Ectodermal cell (in vitro differentiated cells): ENCODE results near the gene ATP5F1D.

Source experiments
- H3K27ac ChIP-seq: 2 replicates; pipeline ENCODE4 v1.7.0; 2013; ENCODE audit warnings: mild to moderate bottlenecking, low read depth, low read length; ENCODE audit not compliant: insufficient read depth, poor library complexity, severe bottlenecking
- H3K27me3 ChIP-seq: 2 replicates; pipeline ENCODE4 v1.7.0; 2013; ENCODE audit warnings: mild to moderate bottlenecking, low read length; ENCODE audit not compliant: insufficient read depth, control insufficient read depth, poor library complexity, severe bottlenecking
- H3K36me3 ChIP-seq: one replicate; pipeline ENCODE4 v1.7.0; 2013; ENCODE audit warnings: low read length; ENCODE audit not compliant: control insufficient read depth, insufficient read depth
- H3K4me1 ChIP-seq: one replicate; pipeline ENCODE4 v1.7.0; 2013; ENCODE audit warnings: low read length; ENCODE audit not compliant: control insufficient read depth, insufficient read depth
- H3K4me3 ChIP-seq: 2 replicates; pipeline ENCODE4 v1.7.0; 2013; ENCODE audit warnings: low read depth, low read length, control low read depth; ENCODE audit not compliant: insufficient read depth
- H3K9me3 ChIP-seq: 2 replicates; pipeline ENCODE4 v1.7.0; 2013; ENCODE audit warnings: mild to moderate bottlenecking, low read length, moderate library complexity; ENCODE audit not compliant: control insufficient read depth
- WGBS, 2 experiments: methylation state at CpG; one replicate each; pipeline ENCODE4 v1.1.7; 2013; ENCODE audit warnings: missing lambda C conversion rate in 2 of 2; 5-methylcytosine and 5-hydroxymethylcytosine counted together

Gene ATP5F1D

DNA sequence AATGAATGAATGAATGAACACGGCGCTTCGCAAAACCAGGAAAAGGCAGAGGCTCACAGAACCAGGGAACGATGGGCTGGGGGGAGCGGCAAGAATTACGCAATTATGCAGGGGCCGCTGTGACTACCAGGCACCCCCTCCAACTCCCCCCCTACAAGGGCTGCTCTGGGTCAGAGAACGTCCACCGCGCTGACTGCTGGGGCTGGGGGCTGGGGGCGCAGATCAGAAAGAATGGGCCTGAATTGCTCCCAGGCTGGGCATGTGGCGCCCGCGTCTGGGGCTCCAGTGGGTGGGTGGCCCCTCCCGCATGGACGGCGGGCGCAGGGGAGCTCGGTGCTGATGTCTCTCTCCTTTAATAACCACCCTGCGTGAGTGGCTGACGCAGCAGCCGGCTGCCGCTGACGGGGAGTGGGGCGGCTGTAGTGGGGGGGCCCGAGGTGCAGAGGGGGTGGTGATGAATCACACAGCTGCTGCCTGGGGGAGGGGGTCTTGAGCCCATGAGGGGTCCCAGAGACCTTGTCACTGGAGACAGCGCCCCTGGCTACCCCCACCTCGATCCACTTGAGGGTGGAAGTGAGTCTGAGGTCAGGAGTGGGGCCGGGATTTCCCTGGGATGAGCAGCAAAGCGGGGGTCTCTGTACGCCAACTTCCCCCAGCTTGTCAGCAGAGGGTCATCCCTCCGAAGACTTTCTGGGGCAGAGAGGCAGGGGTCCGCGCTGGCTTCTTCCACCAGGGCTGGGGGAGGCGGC is 26.1 kb downstream of the ATP5F1D start:
- peaks cover 55% of the 10 kb centered on the region for H3K4me1 ChIP-seq

DNA sequence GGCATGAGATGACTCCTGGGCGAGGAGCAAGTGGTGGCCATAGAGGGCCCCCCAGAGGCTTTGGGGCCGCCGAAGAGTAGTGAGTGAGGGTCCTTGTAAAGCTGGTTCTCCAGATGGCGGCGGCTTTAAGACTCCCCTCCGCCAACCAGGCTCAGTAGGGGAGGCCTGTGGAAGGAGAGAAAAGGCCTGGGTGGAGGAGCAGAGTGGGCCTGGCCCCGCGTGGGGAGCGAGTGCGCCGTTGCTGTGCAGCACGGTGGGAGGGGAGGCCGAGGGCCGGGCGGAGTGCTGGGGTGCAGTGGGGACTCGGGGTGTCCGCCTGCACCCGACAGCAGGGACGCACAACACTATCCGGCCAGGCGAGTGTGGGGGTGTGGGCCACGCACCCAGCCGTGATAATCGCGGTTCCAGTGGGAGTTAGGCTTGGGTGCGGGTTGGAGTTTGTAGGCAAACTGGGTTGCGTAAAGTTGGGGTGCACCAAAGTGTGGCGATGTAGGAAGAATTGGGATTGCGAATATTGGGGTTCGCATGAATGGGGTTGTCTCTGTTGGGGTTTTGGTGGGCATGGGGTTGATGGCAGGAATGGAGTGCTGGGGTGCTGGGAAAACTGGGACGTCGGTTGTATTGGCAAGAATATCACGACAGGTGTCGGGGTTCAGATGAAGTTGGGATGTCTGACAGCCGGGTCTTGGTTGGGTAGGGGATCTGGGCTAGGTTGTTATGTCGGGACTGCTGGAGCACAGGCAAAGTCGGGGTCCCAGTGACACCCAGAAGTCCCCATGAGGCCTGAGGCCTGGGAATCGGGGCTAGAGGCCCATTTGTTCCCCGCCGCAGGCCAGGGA is 26.9 kb downstream of the ATP5F1D start:
- H3K9me3 ChIP-seq: no peaks in the 10 kb centered on the region
- H3K36me3 ChIP-seq: peaks cover 22% of the 10 kb centered on the region
- H3K4me3 ChIP-seq: peak overlapping the region; percentile 58
- WGBS, 2 experiments: 63 to 65% methylated on average over 40 of the region's 40 CpGs
- H3K27me3 ChIP-seq: peaks cover 16% of the 10 kb centered on the region
- H3K27ac ChIP-seq: no peak overlapping the region
- H3K4me1 ChIP-seq: peaks cover 55% of the 10 kb centered on the region

More for the DNA sequence above, 26.1 kb downstream of the ATP5F1D start:
- 25% methylated on average over 35 of the region's 35 CpGs for WGBS, 2 experiments
- Histone ChIP-seq H3K27ac (no peak overlapping the region), H3K4me3 (peak overlapping the region; percentile 58), H3K9me3 (no peaks in the 10 kb centered on the region), H3K36me3 (peaks cover 14% of the 10 kb centered on the region), H3K27me3 (peaks cover 16% of the 10 kb centered on the region)

DNA sequence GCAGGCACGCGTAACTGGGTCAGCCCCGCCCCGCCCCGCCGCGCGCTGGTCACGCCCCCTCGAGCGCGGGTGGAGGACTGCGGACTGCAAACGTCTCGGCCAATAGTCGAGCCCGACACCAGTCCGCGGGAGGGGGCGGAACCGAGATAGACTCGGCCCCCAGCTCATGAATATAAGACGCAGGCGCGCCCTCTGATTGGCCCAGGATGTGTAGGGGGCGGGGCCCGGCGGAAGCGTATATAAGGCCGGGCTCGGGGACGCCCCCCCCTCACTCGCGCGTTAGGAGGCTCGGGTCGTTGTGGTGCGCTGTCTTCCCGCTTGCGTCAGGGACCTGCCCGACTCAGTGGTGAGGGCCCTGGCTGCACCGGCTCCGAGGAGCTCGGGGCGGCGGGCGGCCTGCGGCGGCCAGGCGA is 27.5 kb downstream of the ATP5F1D start, which contains the start of gene CIRBP:
TSS of gene CIRBP (plus strand) at position 268 of the 413 bp plus-strand sequence. CDS start 1,602 bp downstream, outside the sequence.
- Histone ChIP-seq H3K9me3 (no peaks in the 10 kb centered on the region), H3K27ac (peak within 1 kb of the TSS; percentile 97), H3K36me3 (peaks cover 27% of the 10 kb centered on the region), H3K4me3 (peak within 1 kb of the TSS; percentile 68), H3K27me3 (peaks cover 16% of the 10 kb centered on the region), H3K4me1 (peaks cover 54% of the 10 kb centered on the region)
- WGBS, 2 experiments: 0 to 1% methylated on average over 50 of the region's 50 CpGs

DNA sequence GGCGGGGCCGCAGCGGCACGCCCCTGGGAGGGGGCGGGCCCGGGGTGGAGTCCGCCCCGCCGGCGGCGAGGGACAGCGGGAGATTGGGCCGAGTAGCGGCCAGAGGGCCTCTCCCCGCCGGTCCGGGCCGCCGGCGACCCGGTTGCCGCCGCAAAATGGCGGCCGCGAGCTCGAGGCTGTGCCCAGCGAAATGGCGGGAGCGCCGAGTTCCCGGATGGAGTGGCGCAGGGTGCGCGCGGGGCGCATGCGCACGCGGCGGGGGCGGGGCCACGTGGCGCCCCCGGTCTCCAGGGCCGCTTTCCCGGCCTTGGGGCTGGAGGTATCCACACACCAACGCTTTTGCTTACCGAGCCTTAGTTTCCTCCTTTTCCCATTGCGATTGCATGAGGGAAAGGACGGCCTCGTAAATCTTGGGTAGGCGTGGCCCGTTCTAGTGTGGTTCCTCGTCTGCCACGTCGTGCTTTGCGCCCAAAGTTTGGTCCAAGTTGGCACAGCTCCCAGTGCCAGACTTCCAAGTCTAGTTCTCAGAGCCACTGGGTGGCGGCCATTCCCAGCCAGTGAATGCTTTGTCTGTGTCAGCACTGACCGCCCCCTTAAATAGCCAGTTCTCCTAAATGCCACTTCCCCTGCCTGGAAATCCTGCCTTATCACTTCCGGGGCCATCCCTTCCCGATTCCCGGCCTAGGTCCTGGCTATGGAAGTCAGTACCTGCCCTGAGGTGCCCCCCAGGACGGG is 28.1 kb downstream of the ATP5F1D start:
- H3K27ac ChIP-seq: peak overlapping the region; percentile 97
- peaks cover 31% of the 10 kb centered on the region for H3K36me3 ChIP-seq
- 1% methylated on average over 64 of the region's 64 CpGs for whole genome bisulfite sequencing, 2 experiments
- peak overlapping the region; percentile 68 for H3K4me3 ChIP-seq
- peaks cover 51% of the 10 kb centered on the region for H3K4me1 ChIP-seq
- H3K9me3 ChIP-seq: no peaks in the 10 kb centered on the region
- H3K27me3 ChIP-seq: peaks cover 16% of the 10 kb centered on the region

DNA sequence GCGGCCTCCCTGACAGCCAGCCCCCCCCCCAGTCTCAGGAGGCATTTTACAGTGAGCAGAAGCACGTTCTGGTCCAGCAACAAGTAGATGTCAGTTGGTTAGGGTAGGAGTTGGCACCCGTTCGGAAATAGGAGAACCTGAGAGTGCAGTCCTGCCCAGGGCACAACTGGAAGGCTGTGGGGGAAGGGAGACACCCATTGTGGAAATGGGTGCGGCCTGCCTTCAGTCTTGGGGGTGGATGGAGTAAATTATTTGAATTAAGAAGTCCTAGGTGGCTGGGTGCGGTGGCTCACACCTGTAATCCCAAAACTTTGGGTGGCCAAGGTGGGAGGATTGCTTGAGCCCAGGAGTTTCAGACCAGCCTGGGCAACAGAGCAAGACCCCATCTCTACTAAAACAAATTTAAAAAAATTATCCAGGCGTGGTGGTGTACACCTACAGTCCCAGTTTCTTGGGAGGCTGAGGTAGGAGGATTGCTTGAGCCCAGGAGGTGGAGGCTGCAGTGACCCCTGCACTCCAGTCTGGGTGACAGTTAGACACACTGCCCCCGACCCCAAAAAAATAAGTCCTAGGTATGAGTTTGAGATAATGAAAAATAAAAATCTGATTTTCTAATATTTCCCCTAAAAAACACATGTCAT is 28.8 kb downstream of the ATP5F1D start:
- Histone ChIP-seq H3K9me3 (no peaks in the 10 kb centered on the region), H3K27ac (peak overlapping the region; percentile 97), H3K27me3 (peaks cover 16% of the 10 kb centered on the region), H3K4me3 (peak overlapping the region; percentile 68), H3K36me3 (peaks cover 31% of the 10 kb centered on the region), H3K4me1 (peaks cover 46% of the 10 kb centered on the region)
- 62 to 66% methylated on average over 8 of the region's 8 CpGs for WGBS, 2 experiments

DNA sequence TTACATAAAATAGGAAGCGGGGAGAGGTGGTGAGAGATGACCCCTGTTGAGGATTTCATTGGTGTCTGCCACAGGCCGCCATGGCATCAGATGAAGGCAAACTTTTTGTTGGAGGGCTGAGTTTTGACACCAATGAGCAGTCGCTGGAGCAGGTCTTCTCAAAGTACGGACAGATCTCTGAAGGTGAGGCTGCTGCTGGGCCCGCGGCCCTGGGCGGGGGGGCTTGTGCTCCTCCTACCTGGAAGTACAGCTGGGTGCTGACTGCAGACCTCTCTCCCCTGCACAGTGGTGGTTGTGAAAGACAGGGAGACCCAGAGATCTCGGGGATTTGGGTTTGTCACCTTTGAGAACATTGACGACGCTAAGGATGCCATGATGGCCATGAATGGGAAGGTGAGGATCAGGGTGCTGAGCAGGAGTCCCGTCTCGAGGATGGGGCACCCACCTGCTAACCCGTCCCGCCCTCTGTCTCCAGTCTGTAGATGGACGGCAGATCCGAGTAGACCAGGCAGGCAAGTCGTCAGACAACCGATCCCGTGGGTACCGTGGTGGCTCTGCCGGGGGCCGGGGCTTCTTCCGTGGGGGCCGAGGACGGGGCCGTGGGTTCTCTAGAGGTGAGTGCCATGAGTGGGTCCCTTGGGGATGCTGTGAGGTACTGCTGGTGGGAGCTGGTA is 29.4 kb downstream of the ATP5F1D start:
- Histone ChIP-seq H3K4me3 (peak overlapping the region; percentile 68), H3K36me3 (peaks cover 31% of the 10 kb centered on the region), H3K27ac (no peak overlapping the region), H3K9me3 (no peaks in the 10 kb centered on the region), H3K4me1 (peaks cover 43% of the 10 kb centered on the region), H3K27me3 (peaks cover 16% of the 10 kb centered on the region)
- 95 to 96% methylated on average over 26 of the region's 26 CpGs for WGBS, 2 experiments

DNA sequence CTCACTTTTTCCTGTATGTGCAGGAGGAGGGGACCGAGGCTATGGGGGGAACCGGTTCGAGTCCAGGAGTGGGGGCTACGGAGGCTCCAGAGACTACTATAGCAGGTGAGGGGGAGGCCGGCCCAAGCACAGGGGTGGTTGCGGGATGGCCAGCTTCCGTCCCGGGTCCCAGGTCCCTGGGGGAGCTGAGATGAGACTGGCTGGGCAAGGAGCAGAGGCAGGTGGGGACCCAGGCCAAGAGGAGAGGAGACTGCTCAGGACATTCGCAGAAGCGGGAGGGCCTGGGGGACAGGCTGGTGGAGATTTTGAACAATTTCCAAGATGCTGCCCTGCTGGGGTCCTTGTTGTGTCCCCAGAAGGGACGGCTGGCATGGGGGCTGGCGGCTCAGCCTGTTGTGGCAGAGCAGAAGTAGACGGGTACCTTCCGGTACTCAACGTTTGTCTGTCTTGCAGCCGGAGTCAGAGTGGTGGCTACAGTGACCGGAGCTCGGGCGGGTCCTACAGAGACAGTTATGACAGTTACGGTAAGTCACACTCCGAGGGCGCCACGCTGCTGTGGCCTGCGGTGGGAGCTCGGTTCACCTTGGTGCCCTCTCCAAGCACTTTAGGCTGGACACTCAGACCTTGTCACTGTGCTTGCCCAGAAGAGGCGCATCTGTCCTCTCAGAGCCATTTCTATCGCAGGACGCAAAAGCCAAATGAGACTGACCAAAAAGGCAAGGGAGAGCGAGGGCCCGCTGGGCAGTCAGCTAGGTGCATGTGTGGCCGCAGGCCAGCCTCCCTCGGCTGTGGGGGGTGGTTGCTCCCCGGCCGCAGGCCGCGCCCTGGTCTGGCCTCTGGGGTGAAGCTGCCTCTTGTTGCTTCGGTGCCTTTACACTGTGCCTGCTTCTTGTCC is 30.2 kb downstream of the ATP5F1D start:
- H3K4me3 ChIP-seq: no peak overlapping the region

DNA sequence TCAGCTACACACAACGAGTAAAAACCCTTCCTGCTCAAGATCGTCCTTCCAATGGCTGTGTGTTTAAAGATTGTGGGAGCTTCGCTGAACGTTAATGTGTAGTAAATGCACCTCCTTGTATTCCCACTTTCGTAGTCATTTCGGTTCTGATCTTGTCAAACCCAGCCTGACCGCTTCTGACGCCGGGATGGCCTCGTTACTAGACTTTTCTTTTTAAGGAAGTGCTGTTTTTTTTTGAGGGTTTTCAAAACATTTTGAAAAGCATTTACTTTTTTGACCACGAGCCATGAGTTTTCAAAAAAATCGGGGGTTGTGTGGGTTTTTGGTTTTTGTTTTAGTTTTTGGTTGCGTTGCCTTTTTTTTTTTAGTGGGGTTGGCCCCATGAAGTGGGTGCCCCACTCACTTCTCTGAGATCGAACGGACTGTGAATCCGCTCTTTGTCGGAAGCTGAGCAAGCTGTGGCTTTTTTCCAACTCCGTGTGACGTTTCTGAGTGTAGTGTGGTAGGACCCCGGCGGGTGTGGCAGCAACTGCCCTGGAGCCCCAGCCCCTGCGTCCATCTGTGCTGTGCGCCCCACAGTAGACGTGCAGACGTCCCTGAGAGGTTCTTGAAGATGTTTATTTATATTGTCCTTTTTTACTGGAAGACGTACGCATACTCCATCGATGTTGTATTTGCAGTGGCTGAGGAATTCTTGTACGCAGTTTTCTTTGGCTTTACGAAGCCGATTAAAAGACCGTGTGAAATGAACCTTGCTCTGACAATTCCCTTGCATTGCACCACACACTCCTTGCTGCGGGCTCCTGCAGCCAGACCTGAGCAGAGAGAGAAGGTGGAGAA is 31.1 kb downstream of the ATP5F1D start:
- no peak overlapping the region for H3K4me3 ChIP-seq
- H3K4me1 ChIP-seq: peaks cover 44% of the 10 kb centered on the region
- H3K36me3 ChIP-seq: peaks cover 35% of the 10 kb centered on the region
- no peaks in the 10 kb centered on the region for H3K9me3 ChIP-seq
- H3K27me3 ChIP-seq: peaks cover 9% of the 10 kb centered on the region
- peak overlapping the region; percentile 28 for H3K27ac ChIP-seq
- WGBS, 2 experiments: 95 to 97% methylated on average over 33 of the region's 33 CpGs

More for the DNA sequence above, 30.2 kb downstream of the ATP5F1D start:
- no peaks in the 10 kb centered on the region for H3K9me3 ChIP-seq
- peaks cover 49% of the 10 kb centered on the region for H3K4me1 ChIP-seq
- WGBS, 2 experiments: 95 to 96% methylated on average over 37 of the region's 37 CpGs
- peaks cover 16% of the 10 kb centered on the region for H3K27me3 ChIP-seq
- peaks cover 31% of the 10 kb centered on the region for H3K36me3 ChIP-seq
- no peak overlapping the region for H3K27ac ChIP-seq
